Panc1 (cell line): ENCODE data around the gene RPUSD1. TPM values are rescaled to one million over a fixed set of nuclear protein-coding genes. Genes with fewer than 3 reads are reported as not detected.

Experiments used
- ATAC-seq: fragments of 200-7000 bp; cut with Tn5 transposase; 2 replicates; pipeline ENCODE4 v1.9.1; 2020; ENCODE audit warnings: mild to moderate bottlenecking, moderate library complexity
- BruUV-seq: library from RNA; stranded (reverse); fragments of 400-500 nt; replicated peaks from 2 replicates; lab custom pipeline; 2021; lab: Mats Ljungman, UMichigan
- CTCF ChIA-PET: fragments of 300-600 bp; sonication (Branson Sonifier 250); formaldehyde crosslinking; loops from one replicate; lab custom pipeline; 2022; ENCODE audit warnings: antibody characterized with exemption; lab: Charles Lee
- POLR2A ChIA-PET: fragments of 300-600 bp; sonication (Branson Sonifier 250); formaldehyde crosslinking; loops from one replicate; lab custom pipeline; 2022; ENCODE audit warnings: antibody characterized with exemption; lab: Charles Lee
- DNase-seq: peaks from one replicate; pipeline ENCODE4 v3.0.0-alpha.2; 2010; ENCODE audit warnings: low read depth, low spot score
- H3K27ac ChIP-seq: 2 replicates; pipeline ENCODE4 v1.5.1; 2011; ENCODE audit warnings: mild to moderate bottlenecking, low read length, inconsistent platforms
- H3K27me3 ChIP-seq: fragments of 200-500 bp; sonication (Bioruptor generic); 2 replicates; pipeline ENCODE4 v1.6.0; 2014; ENCODE audit warnings: low read length, inconsistent platforms; ENCODE audit not compliant: control insufficient read depth, insufficient read depth
- H3K36me3 ChIP-seq: fragments of 200-500 bp; sonication (Bioruptor generic); 2 replicates; pipeline ENCODE4 v1.5.1; 2014; ENCODE audit warnings: inconsistent platforms, mild to moderate bottlenecking, low read length, moderate library complexity; ENCODE audit not compliant: control insufficient read depth, insufficient read depth
- H3K4me1 ChIP-seq: 2 replicates; pipeline ENCODE4 v1.5.1; 2011; ENCODE audit warnings: inconsistent platforms, mild to moderate bottlenecking, low read length, moderate library complexity; ENCODE audit not compliant: control insufficient read depth, insufficient read depth
- H3K4me3 ChIP-seq, 2 experiments: 2 replicates each; pipeline ENCODE4 v1.5.1; 2011 to 2012; ENCODE audit warnings: low read depth in 2 of 2, low read length in 2 of 2, mild to moderate bottlenecking in 2 of 2, inconsistent platforms in 1 of 2, moderate library complexity in 1 of 2
- H3K9me3 ChIP-seq: fragments of 200-500 bp; sonication (Bioruptor generic); 2 replicates; pipeline ENCODE4 v1.5.1; 2014; ENCODE audit warnings: low read depth, mild to moderate bottlenecking, inconsistent platforms, low read length, moderate library complexity; ENCODE audit not compliant: control insufficient read depth, insufficient read depth
- CTCF ChIP-seq: fragments of 450-650 bp; IDR thresholded peaks from 2 replicates; pipeline ENCODE4 v1.5.1; 2017; ENCODE audit warnings: mild to moderate bottlenecking
- POLR2AphosphoS5 ChIP-seq: IDR thresholded peaks from 2 replicates; pipeline ENCODE4 v1.6.1; 2012; ENCODE audit warnings: mild to moderate bottlenecking, low read depth, low read length, moderate library complexity
- SIN3A ChIP-seq: IDR thresholded peaks from 2 replicates; pipeline ENCODE4 v1.6.1; 2012; ENCODE audit warnings: low read depth, mild to moderate bottlenecking, low read length, moderate library complexity, borderline replicate concordance; ENCODE audit not compliant: insufficient read depth
- TCF7L2 ChIP-seq: IDR thresholded peaks from 2 replicates; pipeline ENCODE4 v1.6.1; 2011; ENCODE audit warnings: mild to moderate bottlenecking, low read depth, low read length, inconsistent platforms
- in situ Hi-C: cut with HindIII; loops from 2 replicates; pipeline ENCODE4 v1.10.0; 2016; ENCODE audit warnings: low sequenced_read_pairs, low pct_unique_long_range_greater_than_20kb
- intact Hi-C: fragments of 100-400 bp; cut with micrococcal nuclease; formaldehyde crosslinking; loops from one replicate; pipeline ENCODE4 v1.10.0; 2022; ENCODE audit not compliant: unreplicated experiment
- total RNA-seq: library from RNA; stranded (reverse); gene quantifications from one replicate; pipeline ENCODE4 v1.2.1, GENCODE V29; 2021; ENCODE audit not compliant: unreplicated experiment
- TF ChIP-seq, protein P1 (sequence below), 2 experiments: IDR thresholded peaks; 2 replicates each; pipeline ENCODE4 v1.6.1; 2011 to 2012; ENCODE audit warnings: low read depth in 2 of 2, control low read depth in 1 of 2, low read length in 1 of 2, mild to moderate bottlenecking in 1 of 2, moderate library complexity in 1 of 2; ENCODE audit not compliant: insufficient read depth in 1 of 2

RPUSD1 gene
- total RNA-seq, 1 experiment from 2014 or later = 61.1 TPM

DNA sequence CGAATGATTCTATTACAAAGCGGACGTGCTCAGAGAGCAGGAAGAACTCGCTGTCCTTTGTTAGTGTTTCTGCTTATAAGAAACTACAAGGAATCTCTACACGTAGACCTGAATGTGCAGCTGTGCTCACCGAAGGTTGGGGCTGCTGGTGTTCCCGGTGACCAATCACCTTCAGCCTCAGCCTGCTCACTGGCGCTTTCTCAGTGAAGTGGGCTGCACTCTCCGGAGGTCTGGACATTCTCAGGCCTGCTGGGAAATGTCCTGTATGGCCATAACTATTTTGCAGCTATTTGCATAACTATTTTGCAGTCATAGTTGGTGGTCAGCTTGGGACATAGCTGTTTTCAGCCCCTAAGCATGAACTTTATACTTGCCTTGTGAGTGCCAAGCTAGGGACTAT lies 37.7 kb downstream of the RPUSD1 start:
- ChIA-PET POLR2A (no interaction called here), CTCF (no interaction called here)
- in situ Hi-C loops (no loop called here), intact Hi-C loops (no loop called here)
- Histone ChIP-seq H3K36me3 (no peaks in the 10 kb centered on the region), H3K4me1 (no peaks in the 10 kb centered on the region), H3K27me3 (no peaks in the 10 kb centered on the region), H3K4me3 (no peak overlapping the region), H3K9me3 (no peaks in the 10 kb centered on the region), H3K27ac (no peak overlapping the region)
- no peak for DNase-seq
- no TSS peak for BruUV-seq
- no peak for ATAC-seq
- TF ChIP-seq SIN3A (no peak), TCF7L2 (no peak), CTCF (no peak), POLR2AphosphoS5 (no peak)
- TF ChIP-seq, protein P1, sequence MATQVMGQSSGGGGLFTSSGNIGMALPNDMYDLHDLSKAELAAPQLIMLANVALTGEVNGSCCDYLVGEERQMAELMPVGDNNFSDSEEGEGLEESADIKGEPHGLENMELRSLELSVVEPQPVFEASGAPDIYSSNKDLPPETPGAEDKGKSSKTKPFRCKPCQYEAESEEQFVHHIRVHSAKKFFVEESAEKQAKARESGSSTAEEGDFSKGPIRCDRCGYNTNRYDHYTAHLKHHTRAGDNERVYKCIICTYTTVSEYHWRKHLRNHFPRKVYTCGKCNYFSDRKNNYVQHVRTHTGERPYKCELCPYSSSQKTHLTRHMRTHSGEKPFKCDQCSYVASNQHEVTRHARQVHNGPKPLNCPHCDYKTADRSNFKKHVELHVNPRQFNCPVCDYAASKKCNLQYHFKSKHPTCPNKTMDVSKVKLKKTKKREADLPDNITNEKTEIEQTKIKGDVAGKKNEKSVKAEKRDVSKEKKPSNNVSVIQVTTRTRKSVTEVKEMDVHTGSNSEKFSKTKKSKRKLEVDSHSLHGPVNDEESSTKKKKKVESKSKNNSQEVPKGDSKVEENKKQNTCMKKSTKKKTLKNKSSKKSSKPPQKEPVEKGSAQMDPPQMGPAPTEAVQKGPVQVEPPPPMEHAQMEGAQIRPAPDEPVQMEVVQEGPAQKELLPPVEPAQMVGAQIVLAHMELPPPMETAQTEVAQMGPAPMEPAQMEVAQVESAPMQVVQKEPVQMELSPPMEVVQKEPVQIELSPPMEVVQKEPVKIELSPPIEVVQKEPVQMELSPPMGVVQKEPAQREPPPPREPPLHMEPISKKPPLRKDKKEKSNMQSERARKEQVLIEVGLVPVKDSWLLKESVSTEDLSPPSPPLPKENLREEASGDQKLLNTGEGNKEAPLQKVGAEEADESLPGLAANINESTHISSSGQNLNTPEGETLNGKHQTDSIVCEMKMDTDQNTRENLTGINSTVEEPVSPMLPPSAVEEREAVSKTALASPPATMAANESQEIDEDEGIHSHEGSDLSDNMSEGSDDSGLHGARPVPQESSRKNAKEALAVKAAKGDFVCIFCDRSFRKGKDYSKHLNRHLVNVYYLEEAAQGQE (IDR thresholded peaks at IDR 0.05; ENCODE audit: insufficient read depth in 1 of 2, low read depth in 2 of 2, low read length in 1 of 2) = no peak

DNA sequence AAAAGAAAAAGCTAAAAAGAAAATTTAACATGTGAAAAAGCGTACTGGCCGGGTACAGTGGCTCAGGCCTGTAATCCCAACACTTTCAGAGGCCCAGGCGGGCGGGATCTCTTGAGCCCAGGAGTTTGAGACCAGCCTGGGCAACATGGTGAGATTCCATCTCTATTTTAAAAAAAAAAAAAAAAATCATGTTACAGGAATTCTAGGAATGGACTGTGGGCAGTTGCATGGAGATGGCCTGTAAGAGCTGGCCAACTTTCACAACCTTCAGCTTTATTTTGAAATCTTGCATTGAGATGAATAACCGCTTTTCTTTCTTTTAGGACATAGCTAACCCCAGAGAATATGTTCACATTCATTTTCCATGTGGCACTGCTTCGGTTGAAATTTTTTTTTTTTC lies 39.2 kb downstream of the RPUSD1 start:
- H3K4me3 ChIP-seq = no peak overlapping the region
- no peaks in the 10 kb centered on the region for H3K4me1 ChIP-seq
- H3K36me3 ChIP-seq = no peaks in the 10 kb centered on the region
- BruUV-seq = no TSS peak
- POLR2A ChIA-PET = interaction anchor here (0.6 kb wide), 1 partner anchor 39 kb away, joined by 3 read pairs; the partner anchor contains the start of gene RPUSD1
- H3K9me3 ChIP-seq = no peaks in the 10 kb centered on the region
- in situ Hi-C loops = no loop called here
- DNase-seq = no peak
- CTCF ChIA-PET = no interaction called here
- ATAC-seq = no peak
- H3K27me3 ChIP-seq = no peaks in the 10 kb centered on the region
- no peak overlapping the region for H3K27ac ChIP-seq
- no peak for TF ChIP-seq CTCF
- TF ChIP-seq, protein P1 (IDR thresholded peaks at IDR 0.05; ENCODE audit: insufficient read depth in 1 of 2, low read depth in 2 of 2, low read length in 1 of 2) = no peak
- no peak for TF ChIP-seq POLR2AphosphoS5
- no peak for TF ChIP-seq SIN3A
- no peak for TF ChIP-seq TCF7L2
- intact Hi-C loops = no loop called here
